ENCODE results near the gene EPC2. TPM values are rescaled to one million over a fixed set of nuclear protein-coding genes. Genes with fewer than 3 reads are reported as not detected.

The EPC2 gene
- total RNA-seq, 1 donor from 2014 or later, result 52.1 TPM

DNA sequence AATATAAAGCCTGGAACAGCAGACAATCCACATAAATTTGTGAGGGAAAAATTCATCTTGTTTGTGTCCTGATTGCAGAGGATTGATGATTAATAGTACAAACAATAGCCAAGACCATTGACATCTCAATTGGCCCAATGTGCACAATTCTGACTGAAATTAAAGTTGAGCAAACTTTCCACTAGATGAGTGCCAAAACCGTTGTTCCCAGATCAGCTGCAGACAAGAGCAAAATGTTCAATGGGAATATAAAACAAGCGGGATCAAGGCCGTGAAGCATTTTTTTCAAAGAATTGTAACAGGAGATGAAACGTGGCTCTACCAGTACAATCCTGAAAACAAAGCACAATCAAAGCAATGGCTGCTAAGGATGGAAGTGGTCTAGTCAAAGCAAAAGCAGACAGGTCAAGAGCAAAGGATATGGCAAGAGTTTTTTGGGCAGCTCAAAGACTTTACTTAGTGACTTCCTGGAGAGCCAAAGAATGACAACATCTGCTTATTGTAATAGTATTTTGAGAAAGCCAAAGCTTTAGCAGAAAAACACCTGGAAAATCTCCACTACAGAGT is 174.6 kb downstream of the EPC2 start:
- DNase-seq (no peak), ATAC-seq (ENCODE audit: low read depth) (no peak)
- no peak overlapping the region for H3K4me3 Mint-ChIP-seq
- CTCF ChIA-PET, result no interaction called here
- intact Hi-C loops (cut with micrococcal nuclease), result no loop called here
- TF ChIP-seq, protein P1, sequence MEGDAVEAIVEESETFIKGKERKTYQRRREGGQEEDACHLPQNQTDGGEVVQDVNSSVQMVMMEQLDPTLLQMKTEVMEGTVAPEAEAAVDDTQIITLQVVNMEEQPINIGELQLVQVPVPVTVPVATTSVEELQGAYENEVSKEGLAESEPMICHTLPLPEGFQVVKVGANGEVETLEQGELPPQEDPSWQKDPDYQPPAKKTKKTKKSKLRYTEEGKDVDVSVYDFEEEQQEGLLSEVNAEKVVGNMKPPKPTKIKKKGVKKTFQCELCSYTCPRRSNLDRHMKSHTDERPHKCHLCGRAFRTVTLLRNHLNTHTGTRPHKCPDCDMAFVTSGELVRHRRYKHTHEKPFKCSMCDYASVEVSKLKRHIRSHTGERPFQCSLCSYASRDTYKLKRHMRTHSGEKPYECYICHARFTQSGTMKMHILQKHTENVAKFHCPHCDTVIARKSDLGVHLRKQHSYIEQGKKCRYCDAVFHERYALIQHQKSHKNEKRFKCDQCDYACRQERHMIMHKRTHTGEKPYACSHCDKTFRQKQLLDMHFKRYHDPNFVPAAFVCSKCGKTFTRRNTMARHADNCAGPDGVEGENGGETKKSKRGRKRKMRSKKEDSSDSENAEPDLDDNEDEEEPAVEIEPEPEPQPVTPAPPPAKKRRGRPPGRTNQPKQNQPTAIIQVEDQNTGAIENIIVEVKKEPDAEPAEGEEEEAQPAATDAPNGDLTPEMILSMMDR (IDR thresholded peaks at IDR 0.05), result no peak
- H3K4me1 Mint-ChIP-seq, result peaks cover 12% of the 10 kb centered on the region
- H3K27ac Mint-ChIP-seq, result no peak overlapping the region
- no peaks in the 10 kb centered on the region for H3K9me3 Mint-ChIP-seq
- no peaks in the 10 kb centered on the region for H3K36me3 Mint-ChIP-seq (ENCODE audit: low read depth)
- H3K27me3 Mint-ChIP-seq, result peaks cover 7% of the 10 kb centered on the region
- POLR2A ChIA-PET, result no interaction called here

DNA sequence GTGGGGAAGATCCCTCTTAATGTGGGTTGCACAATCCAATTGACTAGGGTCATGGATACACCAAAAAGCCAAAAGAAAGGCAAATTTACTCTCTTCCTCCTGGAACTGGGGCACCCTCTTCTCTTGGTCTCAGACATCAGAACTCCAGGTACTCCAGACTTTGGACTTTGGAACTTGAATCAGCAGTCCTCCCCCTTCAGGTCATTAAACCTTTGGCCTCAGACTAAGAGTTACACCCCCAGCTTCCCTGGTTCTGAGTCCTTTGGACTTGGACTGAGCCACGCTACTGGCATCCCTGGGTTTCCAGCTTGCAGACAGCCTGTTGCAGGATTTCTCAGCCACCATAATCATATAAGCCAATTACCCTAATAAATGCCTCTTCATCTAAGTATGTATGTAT is 179.6 kb downstream of the EPC2 start:
- ChIA-PET CTCF (no interaction called here), POLR2A (no interaction called here)
- intact Hi-C loops (cut with micrococcal nuclease), result no loop called here
- H3K9me3 Mint-ChIP-seq, result peaks cover 2% of the 10 kb centered on the region
- no peak for DNase-seq
- no peak overlapping the region for H3K4me3 Mint-ChIP-seq
- no peak for ATAC-seq (ENCODE audit: low read depth)
- TF ChIP-seq, protein P1 (IDR thresholded peaks at IDR 0.05), result no peak
- peaks cover 15% of the 10 kb centered on the region for H3K27me3 Mint-ChIP-seq
- no peak overlapping the region for H3K27ac Mint-ChIP-seq
- H3K36me3 Mint-ChIP-seq (ENCODE audit: low read depth), result no peaks in the 10 kb centered on the region
- no peaks in the 10 kb centered on the region for H3K4me1 Mint-ChIP-seq

DNA sequence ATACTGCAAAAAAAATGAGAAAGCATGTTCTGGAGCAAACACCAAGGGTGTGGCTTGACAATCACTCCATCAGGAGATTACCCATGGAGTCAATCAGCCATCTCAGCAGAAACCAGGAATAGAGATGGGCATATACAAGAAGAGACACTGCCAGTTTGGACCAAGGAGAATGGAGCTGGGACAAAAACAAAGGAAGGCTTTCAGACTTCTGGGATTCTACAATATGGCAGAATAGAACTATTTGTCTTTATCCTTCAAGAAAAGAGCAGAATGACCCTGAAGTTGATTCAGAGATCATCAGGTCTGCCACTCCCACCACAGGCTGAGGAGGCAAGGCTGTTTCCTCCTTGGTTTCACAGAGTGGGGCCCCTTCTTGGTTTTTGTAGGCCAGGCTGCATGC is 182.2 kb downstream of the EPC2 start:
- Mint-ChIP-seq H3K27ac (no peak overlapping the region), H3K4me1 (no peaks in the 10 kb centered on the region), H3K36me3 (ENCODE audit: low read depth) (no peaks in the 10 kb centered on the region), H3K4me3 (no peak overlapping the region), H3K27me3 (peaks cover 10% of the 10 kb centered on the region), H3K9me3 (peaks cover 2% of the 10 kb centered on the region)
- CTCF ChIA-PET, result no interaction called here
- intact Hi-C loops (cut with micrococcal nuclease), result no loop called here
- POLR2A ChIA-PET, result no interaction called here
- TF ChIP-seq, protein P1 (IDR thresholded peaks at IDR 0.05), result no peak
- ATAC-seq (ENCODE audit: low read depth) (no peak), DNase-seq (no peak)

DNA sequence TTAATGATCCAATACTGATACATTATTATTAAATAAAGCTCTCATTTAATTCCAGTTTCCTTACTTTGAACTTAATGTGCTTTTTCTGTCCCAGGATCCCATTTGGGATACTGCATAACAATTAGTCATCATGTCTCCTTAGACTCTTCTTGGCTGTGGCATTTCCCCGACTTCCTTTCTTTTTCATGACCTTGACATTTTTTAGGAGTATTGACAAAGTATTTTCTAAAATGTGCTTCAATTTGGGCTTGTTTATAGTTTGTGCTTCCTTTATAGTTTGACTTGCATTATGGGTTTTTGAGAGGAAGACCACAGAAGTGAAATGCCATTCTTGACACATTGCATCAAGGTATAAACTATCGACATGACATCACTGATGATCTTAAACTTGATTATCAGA is 184.4 kb downstream of the EPC2 start:
- DNase-seq (no peak), ATAC-seq (ENCODE audit: low read depth) (no peak)
- intact Hi-C loops (cut with micrococcal nuclease), result no loop called here
- H3K36me3 Mint-ChIP-seq (ENCODE audit: low read depth), result no peaks in the 10 kb centered on the region
- no peak overlapping the region for H3K27ac Mint-ChIP-seq
- H3K4me3 Mint-ChIP-seq, result no peak overlapping the region
- CTCF ChIA-PET, result no interaction called here
- H3K9me3 Mint-ChIP-seq, result peaks cover 2% of the 10 kb centered on the region
- no peaks in the 10 kb centered on the region for H3K4me1 Mint-ChIP-seq
- TF ChIP-seq, protein P1 (IDR thresholded peaks at IDR 0.05), result no peak
- POLR2A ChIA-PET, result no interaction called here
- H3K27me3 Mint-ChIP-seq, result peaks cover 8% of the 10 kb centered on the region

DNA sequence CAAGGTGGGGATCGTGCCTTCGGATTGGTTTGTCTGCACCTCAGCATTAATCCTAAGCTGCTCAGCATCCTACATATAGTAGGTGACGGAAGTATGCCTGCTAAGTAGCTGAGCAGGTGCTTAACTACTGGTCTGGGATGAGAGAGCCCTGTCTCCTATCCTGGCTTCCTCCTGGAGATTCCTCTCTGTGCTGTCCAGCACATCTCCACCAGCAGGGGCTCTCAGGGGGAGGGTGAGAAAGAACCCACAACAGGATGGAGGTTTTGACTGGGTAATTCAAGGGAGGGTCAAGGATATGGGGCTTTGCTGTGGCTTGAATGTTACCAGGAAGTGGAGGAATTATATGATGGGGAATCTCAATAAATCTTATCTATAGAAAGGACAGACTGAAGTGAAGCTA is 185.1 kb downstream of the EPC2 start:
- ChIA-PET POLR2A (no interaction called here), CTCF (no interaction called here)
- Mint-ChIP-seq H3K4me1 (no peaks in the 10 kb centered on the region), H3K9me3 (peaks cover 2% of the 10 kb centered on the region), H3K36me3 (ENCODE audit: low read depth) (no peaks in the 10 kb centered on the region), H3K4me3 (no peak overlapping the region), H3K27me3 (peaks cover 8% of the 10 kb centered on the region), H3K27ac (no peak overlapping the region)
- no peak for ATAC-seq (ENCODE audit: low read depth)
- DNase-seq, result no peak
- TF ChIP-seq, protein P1 (IDR thresholded peaks at IDR 0.05), result no peak
- intact Hi-C loops (cut with micrococcal nuclease), result no loop called here

Data from activated B cell treated with CpG ODN at 0.5 μM for 24 hours (primary cell).